ENCODE data around the gene DICER1. TPM values are rescaled to one million over a fixed set of nuclear protein-coding genes. Genes with fewer than 3 reads are reported as not detected.

The DICER1 gene
- total and polyA plus RNA-seq, 2 experiments from 2014 or later: 21.4 to 59.2 TPM

DNA sequence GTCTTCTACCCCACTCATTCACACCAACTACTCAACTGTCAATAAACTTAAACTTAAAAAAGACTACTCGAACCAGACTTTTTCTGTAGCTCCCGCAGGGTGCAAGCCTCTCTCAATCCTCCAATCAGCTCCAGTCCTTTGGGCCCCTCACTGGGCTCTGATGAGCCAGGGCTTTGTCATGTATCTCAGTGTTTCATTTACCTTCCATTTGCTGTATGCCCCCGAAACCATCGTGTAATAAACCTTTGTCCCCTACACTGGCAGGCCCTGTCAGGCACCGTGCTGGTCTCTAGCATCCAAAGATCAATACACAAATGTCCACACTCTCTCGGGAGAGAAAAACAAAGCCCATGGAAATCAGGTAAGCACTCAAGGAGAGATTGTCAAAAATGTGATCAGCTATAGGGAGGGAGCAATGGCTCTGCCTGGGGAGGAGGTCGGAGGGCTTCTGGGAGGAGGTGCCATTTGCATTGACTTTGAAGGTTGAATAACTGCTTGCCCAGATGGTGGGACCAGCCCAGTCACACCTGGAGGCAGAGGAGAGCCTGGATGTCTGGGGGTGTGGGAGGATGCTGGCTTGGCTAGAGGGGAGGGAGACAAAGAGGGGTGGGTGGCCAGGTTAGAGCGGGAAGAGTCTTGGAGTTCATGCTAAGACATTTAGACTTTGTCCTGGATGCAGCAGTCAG is 42.1 kb upstream of the DICER1 start (continued):
- TF ChIP-seq, protein P1, sequence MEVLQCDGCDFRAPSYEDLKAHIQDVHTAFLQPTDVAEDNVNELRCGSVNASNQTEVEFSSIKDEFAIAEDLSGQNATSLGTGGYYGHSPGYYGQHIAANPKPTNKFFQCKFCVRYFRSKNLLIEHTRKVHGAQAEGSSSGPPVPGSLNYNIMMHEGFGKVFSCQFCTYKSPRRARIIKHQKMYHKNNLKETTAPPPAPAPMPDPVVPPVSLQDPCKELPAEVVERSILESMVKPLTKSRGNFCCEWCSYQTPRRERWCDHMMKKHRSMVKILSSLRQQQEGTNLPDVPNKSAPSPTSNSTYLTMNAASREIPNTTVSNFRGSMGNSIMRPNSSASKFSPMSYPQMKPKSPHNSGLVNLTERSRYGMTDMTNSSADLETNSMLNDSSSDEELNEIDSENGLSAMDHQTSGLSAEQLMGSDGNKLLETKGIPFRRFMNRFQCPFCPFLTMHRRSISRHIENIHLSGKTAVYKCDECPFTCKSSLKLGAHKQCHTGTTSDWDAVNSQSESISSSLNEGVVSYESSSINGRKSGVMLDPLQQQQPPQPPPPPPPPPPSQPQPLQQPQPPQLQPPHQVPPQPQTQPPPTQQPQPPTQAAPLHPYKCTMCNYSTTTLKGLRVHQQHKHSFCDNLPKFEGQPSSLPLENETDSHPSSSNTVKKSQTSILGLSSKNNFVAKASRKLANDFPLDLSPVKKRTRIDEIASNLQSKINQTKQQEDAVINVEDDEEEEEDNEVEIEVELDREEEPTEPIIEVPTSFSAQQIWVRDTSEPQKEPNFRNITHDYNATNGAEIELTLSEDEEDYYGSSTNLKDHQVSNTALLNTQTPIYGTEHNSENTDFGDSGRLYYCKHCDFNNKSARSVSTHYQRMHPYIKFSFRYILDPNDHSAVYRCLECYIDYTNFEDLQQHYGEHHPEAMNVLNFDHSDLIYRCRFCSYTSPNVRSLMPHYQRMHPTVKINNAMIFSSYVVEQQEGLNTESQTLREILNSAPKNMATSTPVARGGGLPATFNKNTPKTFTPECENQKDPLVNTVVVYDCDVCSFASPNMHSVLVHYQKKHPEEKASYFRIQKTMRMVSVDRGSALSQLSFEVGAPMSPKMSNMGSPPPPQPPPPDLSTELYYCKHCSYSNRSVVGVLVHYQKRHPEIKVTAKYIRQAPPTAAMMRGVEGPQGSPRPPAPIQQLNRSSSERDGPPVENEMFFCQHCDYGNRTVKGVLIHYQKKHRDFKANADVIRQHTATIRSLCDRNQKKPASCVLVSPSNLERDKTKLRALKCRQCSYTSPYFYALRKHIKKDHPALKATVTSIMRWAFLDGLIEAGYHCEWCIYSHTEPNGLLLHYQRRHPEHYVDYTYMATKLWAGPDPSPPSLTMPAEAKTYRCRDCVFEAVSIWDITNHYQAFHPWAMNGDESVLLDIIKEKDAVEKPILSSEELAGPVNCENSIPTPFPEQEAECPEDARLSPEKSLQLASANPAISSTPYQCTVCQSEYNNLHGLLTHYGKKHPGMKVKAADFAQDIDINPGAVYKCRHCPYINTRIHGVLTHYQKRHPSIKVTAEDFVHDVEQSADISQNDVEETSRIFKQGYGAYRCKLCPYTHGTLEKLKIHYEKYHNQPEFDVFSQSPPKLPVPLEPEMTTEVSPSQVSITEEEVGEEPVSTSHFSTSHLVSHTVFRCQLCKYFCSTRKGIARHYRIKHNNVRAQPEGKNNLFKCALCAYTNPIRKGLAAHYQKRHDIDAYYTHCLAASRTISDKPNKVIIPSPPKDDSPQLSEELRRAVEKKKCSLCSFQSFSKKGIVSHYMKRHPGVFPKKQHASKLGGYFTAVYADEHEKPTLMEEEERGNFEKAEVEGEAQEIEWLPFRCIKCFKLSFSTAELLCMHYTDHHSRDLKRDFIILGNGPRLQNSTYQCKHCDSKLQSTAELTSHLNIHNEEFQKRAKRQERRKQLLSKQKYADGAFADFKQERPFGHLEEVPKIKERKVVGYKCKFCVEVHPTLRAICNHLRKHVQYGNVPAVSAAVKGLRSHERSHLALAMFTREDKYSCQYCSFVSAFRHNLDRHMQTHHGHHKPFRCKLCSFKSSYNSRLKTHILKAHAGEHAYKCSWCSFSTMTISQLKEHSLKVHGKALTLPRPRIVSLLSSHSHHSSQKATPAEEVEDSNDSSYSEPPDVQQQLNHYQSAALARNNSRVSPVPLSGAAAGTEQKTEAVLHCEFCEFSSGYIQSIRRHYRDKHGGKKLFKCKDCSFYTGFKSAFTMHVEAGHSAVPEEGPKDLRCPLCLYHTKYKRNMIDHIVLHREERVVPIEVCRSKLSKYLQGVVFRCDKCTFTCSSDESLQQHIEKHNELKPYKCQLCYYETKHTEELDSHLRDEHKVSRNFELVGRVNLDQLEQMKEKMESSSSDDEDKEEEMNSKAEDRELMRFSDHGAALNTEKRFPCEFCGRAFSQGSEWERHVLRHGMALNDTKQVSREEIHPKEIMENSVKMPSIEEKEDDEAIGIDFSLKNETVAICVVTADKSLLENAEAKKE (CRISPR knock-in tag; IDR thresholded peaks at IDR 0.05): no peak
- no peak for TF ChIP-seq POLR2AphosphoS5 (IDR thresholded peaks at IDR 0.05; ENCODE audit: low read depth)
- no peak for TF ChIP-seq STAT1 (IDR thresholded peaks at IDR 0.05; ENCODE audit: unreplicated experiment)
- no peak for TF ChIP-seq JUNB (IDR thresholded peaks at IDR 0.05; ENCODE audit: unreplicated experiment)

DNA sequence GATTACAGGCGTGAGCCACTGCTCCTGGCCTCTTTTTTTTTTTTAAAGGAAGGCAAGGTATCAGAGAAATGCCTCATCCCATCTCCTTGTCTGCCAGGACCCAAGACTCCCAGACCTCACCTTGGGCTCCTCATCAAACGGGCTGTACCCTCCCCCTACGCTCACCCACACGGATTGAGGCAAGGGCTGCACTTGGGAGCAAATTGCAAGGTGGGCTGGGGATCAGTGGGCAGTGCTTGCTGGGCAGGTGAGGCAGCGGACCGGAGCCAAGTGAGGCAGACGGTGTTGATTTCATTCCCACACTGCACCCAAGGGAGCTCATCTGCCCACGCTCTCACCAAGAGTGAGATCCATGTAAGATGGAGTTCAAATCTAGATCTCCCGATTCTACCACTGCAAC is 41.0 kb upstream of the DICER1 start:
- Mint-ChIP-seq H3K4me1 (peaks cover 39% of the 10 kb centered on the region), H3K4me3 (no peak overlapping the region; the same call in 2 of the 3 replicates), H3K9me3 (peaks cover 5% of the 10 kb centered on the region; the same call in 1 of the 3 replicates), H3K27me3 (ENCODE audit: insufficient read depth, low read depth, poor library complexity) (peaks cover 7% of the 10 kb centered on the region), H3K36me3 (ENCODE audit: low read depth) (peaks cover 11% of the 10 kb centered on the region), H3K27ac (no peak overlapping the region)
- Histone ChIP-seq H2AFZ (no peak overlapping the region), H3K27ac (ENCODE audit: low read depth) (no peak overlapping the region), H4K20me1 (replicated peaks; ENCODE audit: insufficient read depth) (no peaks in the 10 kb centered on the region), H3K4me3 (no peak overlapping the region), H3K27me3 (ENCODE audit: insufficient read depth) (no peaks in the 10 kb centered on the region), H3K4me2 (no peak overlapping the region), H3K9me2 (ENCODE audit: insufficient read depth) (peaks cover 2% of the 10 kb centered on the region; the same call in 1 of the 2 replicates), H3K4me1 (ENCODE audit: insufficient read depth) (peaks cover 18% of the 10 kb centered on the region), H3K36me3 (ENCODE audit: insufficient read depth) (peaks cover 6% of the 10 kb centered on the region; the same call in 1 of the 2 replicates), H3K79me2 (replicated peaks; ENCODE audit: insufficient read depth) (no peaks in the 10 kb centered on the region), H3F3A (replicated peaks; ENCODE audit: low read depth) (no peaks in the 10 kb centered on the region)
- ATAC-seq: peak; percentile 15; the same call in 2 of the 3 replicates
- DNase-seq (ENCODE audit: low spot score): no peak
- no peak for TF ChIP-seq POLR2AphosphoS5 (IDR thresholded peaks at IDR 0.05; ENCODE audit: low read depth)
- no peak for TF ChIP-seq NANOG (IDR thresholded peaks at IDR 0.05; ENCODE audit: borderline replicate concordance)
- TF ChIP-seq STAT1 (IDR thresholded peaks at IDR 0.05; ENCODE audit: unreplicated experiment): no peak
- TF ChIP-seq CTCF (conservative IDR thresholded peaks at IDR 0.05; ENCODE audit: low read depth in 2 of 2): no peak
- TF ChIP-seq EZH2 (IDR thresholded peaks at IDR 0.05; ENCODE audit: low read depth, unreplicated experiment): no peak
- no peak for TF ChIP-seq EZH2phosphoT487 (IDR thresholded peaks at IDR 0.05; ENCODE audit: unreplicated experiment)
- TF ChIP-seq, protein P2, sequence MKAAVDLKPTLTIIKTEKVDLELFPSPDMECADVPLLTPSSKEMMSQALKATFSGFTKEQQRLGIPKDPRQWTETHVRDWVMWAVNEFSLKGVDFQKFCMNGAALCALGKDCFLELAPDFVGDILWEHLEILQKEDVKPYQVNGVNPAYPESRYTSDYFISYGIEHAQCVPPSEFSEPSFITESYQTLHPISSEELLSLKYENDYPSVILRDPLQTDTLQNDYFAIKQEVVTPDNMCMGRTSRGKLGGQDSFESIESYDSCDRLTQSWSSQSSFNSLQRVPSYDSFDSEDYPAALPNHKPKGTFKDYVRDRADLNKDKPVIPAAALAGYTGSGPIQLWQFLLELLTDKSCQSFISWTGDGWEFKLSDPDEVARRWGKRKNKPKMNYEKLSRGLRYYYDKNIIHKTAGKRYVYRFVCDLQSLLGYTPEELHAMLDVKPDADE (IDR thresholded peaks at IDR 0.05): no peak
- TF ChIP-seq REST (IDR thresholded peaks at IDR 0.05; ENCODE audit: unreplicated experiment): no peak
- TF ChIP-seq JUNB (IDR thresholded peaks at IDR 0.05; ENCODE audit: unreplicated experiment): no peak
